ENCODE measurements around the gene SORCS1.

SORCS1 gene

GRCh38 chr10:107144490-107144889 lies 20.0 kb downstream of the SORCS1 start:
- DNase-seq (ENCODE audit: low spot score), result no peak
- TF ChIP-seq, protein P1, sequence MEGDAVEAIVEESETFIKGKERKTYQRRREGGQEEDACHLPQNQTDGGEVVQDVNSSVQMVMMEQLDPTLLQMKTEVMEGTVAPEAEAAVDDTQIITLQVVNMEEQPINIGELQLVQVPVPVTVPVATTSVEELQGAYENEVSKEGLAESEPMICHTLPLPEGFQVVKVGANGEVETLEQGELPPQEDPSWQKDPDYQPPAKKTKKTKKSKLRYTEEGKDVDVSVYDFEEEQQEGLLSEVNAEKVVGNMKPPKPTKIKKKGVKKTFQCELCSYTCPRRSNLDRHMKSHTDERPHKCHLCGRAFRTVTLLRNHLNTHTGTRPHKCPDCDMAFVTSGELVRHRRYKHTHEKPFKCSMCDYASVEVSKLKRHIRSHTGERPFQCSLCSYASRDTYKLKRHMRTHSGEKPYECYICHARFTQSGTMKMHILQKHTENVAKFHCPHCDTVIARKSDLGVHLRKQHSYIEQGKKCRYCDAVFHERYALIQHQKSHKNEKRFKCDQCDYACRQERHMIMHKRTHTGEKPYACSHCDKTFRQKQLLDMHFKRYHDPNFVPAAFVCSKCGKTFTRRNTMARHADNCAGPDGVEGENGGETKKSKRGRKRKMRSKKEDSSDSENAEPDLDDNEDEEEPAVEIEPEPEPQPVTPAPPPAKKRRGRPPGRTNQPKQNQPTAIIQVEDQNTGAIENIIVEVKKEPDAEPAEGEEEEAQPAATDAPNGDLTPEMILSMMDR (IDR thresholded peaks at IDR 0.05; ENCODE audit: extremely low read depth, missing control alignments), result no peak

DNA sequence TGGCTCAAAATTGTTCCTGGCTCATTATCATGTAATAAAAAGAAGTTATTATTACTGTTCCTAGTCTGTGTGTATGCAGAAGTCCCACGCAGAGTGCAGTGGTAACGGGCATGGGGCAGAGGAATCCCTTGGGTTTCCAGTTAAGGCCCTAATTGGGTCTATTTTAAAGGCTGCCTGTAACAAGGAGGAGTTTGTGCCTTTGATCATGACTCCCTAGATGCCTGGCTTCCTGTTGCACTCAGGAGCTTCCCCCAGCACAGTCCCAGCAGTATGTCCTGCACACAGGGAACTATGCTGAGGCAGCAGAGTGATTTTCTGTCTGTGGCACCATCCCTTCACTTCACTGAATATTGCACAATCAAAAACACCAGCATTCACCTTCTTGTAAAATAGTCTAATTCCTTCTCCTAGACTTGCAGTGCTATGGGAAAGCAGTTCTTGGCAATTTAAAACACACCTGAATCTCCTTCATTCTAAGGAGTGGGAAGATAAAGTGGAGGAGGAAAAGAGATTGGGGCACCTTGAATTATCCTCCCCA lies 22.9 kb downstream of the SORCS1 start:
- TF ChIP-seq, protein P1 (IDR thresholded peaks at IDR 0.05; ENCODE audit: extremely low read depth, missing control alignments), result no peak
- no peak for DNase-seq (ENCODE audit: low spot score)

DNA sequence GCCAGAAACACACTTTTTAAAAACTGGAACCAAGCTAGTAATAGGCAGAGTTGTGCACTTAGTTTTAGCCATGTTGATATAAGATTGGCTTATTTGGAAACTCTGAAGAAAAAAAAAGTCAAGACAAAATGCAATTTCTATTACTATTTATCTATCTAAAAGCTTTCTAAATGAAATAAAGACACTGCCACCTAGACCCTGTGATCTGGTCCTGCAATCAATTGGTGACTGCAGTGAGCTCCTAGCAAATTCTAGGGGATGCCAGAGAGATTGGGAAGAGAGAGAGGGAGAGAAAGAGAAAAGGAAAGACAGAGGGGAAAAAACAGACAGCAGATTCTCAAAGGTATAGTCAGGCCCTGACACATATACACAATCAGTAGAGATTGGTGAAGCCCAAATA lies 25.3 kb downstream of the SORCS1 start:
- no peak for DNase-seq (ENCODE audit: low spot score)

DNA sequence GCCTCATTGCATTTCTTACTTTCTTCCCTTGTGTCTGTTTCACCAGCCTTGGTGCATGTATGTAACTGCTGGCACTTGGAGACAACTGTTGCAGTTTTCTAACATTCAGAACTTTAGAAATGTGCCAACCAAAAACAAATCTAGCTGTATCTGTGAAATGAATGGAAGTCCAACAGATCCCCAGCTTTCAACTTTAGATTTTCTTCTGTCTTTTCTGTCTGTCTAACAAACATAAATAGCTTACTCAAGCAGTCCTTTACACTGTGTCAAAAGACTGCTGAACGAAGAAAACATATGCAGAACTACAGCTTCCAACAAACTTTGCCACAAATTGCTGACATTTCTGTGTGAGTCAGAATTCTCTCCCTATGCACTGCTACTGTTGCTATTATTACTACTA lies 30.9 kb downstream of the SORCS1 start:
- no peak for DNase-seq (ENCODE audit: low spot score)
- TF ChIP-seq, protein P1 (IDR thresholded peaks at IDR 0.05; ENCODE audit: extremely low read depth, missing control alignments), result no peak

More for the DNA sequence above, 25.3 kb downstream of the SORCS1 start:
- TF ChIP-seq, protein P1 (IDR thresholded peaks at IDR 0.05; ENCODE audit: extremely low read depth, missing control alignments), result no peak

DNA sequence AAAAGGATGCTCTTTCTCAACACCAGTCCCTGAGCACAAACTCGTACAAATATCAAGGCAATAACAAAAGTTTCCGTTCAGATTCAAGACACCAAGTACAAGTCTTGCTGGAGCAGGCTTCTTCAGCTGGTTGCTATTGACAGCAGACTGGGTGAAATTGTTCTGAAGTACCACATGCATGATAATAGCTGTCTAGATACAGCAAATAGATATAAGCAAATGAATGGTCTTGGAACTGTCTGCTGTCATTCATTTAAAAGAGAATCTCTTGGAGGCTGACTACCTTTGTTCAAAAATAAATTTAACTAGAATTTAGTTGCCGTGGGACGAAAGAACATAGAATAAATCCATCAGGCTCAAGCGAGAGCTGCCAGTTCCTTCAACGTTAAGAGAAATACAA lies 35.5 kb downstream of the SORCS1 start:
- no peak for DNase-seq (ENCODE audit: low spot score)
- TF ChIP-seq, protein P1 (IDR thresholded peaks at IDR 0.05; ENCODE audit: extremely low read depth, missing control alignments), result no peak

DNA sequence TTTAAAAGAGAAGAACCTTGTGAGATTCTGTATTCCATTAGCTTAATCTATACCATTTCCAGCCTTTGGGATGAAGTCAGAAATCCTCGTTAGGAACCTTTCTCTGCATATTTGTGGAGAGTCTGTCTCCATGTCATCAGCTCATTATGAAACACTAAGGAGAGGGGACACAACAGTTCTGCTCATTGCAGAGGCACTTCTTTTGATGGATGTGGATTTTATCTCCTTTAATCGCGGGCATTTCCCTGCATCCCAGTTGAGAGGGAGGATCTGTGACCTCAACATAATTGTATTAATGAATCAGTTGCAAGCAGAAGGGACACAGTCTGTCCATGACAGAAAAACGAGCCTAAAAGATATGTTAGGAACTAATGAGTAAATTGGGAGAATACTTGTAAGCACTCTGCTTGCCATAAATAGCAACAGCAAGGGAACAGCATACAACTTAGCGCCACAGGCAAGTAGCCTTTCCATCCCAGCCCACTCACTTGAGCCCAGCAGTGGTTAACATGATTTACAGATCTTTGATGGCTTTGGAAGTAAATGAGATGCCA lies 37.9 kb downstream of the SORCS1 start:
- no peak for DNase-seq (ENCODE audit: low spot score)
- TF ChIP-seq, protein P1 (IDR thresholded peaks at IDR 0.05; ENCODE audit: extremely low read depth, missing control alignments), result no peak

GRCh38 chr10:107122703-107123102 lies 41.8 kb downstream of the SORCS1 start:
- DNase-seq (ENCODE audit: low spot score), result no peak
- TF ChIP-seq, protein P1 (IDR thresholded peaks at IDR 0.05; ENCODE audit: extremely low read depth, missing control alignments), result no peak
